Muscle of leg (tissue), 11 donors: Measurements from ENCODE around the gene NRXN3. TPM values are rescaled to one million over a fixed set of nuclear protein-coding genes. Genes with fewer than 3 reads are reported as not detected.

Source experiments
- DNase-seq: peaks from one replicate; pipeline ENCODE4 v3.0.0; 2013
- H3K27ac ChIP-seq: one replicate; pipeline ENCODE4 v1.5.1; 2013; ENCODE audit warnings: mild to moderate bottlenecking, low read length, control low read depth
- H3K27me3 ChIP-seq: one replicate; pipeline ENCODE4 v1.6.1; 2013; ENCODE audit warnings: low read length; ENCODE audit not compliant: control insufficient read depth, insufficient read depth
- H3K36me3 ChIP-seq: one replicate; pipeline ENCODE4 v1.6.1; 2013; ENCODE audit warnings: low read length; ENCODE audit not compliant: control insufficient read depth, insufficient read depth
- H3K4me1 ChIP-seq: one replicate; pipeline ENCODE4 v1.6.1; 2013; ENCODE audit warnings: low read length; ENCODE audit not compliant: control insufficient read depth, insufficient read depth
- H3K4me3 ChIP-seq: one replicate; pipeline ENCODE4 v1.5.1; 2013; ENCODE audit warnings: low read length, control low read depth
- H3K9me3 ChIP-seq: replicated peaks from 2 replicates; pipeline ENCODE4 v1.6.1; 2013; ENCODE audit warnings: low read depth, low read length; ENCODE audit not compliant: control insufficient read depth
- WGBS: methylation state at CpG from one replicate; pipeline ENCODE4 v1.1.5; 2013; ENCODE audit warnings: missing lambda C conversion rate; ENCODE audit not compliant: insufficient coverage; 5-methylcytosine and 5-hydroxymethylcytosine counted together
- polyA plus RNA-seq, 8 donors: library from polyadenylated mRNA; unstranded; fragments of 120-200 nt; gene quantifications; one replicate each; pipeline versions ENCODE4 v1.2.1 to v1.2.3, GENCODE V29; 2013; ENCODE audit warnings: inconsistent platforms in 1 of 8, low replicate concordance in 1 of 8; ENCODE audit not compliant: insufficient read length in 8 of 8, insufficient read depth in 1 of 8
- total RNA-seq: library from RNA; stranded (reverse); fragments of 120-200 nt; gene quantifications from one replicate; pipeline ENCODE4 v1.2.4, GENCODE V29; 2013

NRXN3 gene
- total and polyA plus RNA-seq, 9 donors, result 0.49 to 1.9 (median 0.69) TPM

GRCh38 chr14:79064214-79064613, 894.0 kb downstream of the NRXN3 start:
- 29% methylated on average over 1 of the region's 2 CpGs for WGBS
- peak; percentile 37 for DNase-seq
- H3K36me3 ChIP-seq, result no peaks in the 10 kb centered on the region
- H3K4me1 ChIP-seq, result no peaks in the 10 kb centered on the region
- no peaks in the 10 kb centered on the region for H3K27me3 ChIP-seq
- H3K4me3 ChIP-seq, result no peak overlapping the region
- H3K27ac ChIP-seq, result no peak overlapping the region
- H3K9me3 ChIP-seq, result no peaks in the 10 kb centered on the region

GRCh38 chr14:79074510-79074909, 904.3 kb downstream of the NRXN3 start:
- Histone ChIP-seq H3K4me1 (no peaks in the 10 kb centered on the region), H3K9me3 (no peaks in the 10 kb centered on the region), H3K4me3 (no peak overlapping the region), H3K27me3 (no peaks in the 10 kb centered on the region), H3K36me3 (no peaks in the 10 kb centered on the region), H3K27ac (no peak overlapping the region)
- WGBS, result no CpG with 5 or more reads among the region's 2 CpGs
- no peak for DNase-seq

GRCh38 chr14:79076428-79076827, 906.3 kb downstream of the NRXN3 start:
- no peaks in the 10 kb centered on the region for H3K4me1 ChIP-seq
- no peak for DNase-seq
- no peaks in the 10 kb centered on the region for H3K27me3 ChIP-seq
- H3K4me3 ChIP-seq, result no peak overlapping the region
- no peaks in the 10 kb centered on the region for H3K9me3 ChIP-seq
- H3K27ac ChIP-seq, result no peak overlapping the region
- no peaks in the 10 kb centered on the region for H3K36me3 ChIP-seq

- H3K27ac ChIP-seq, result no peak overlapping the region
- 68% methylated on average over 3 of the region's 5 CpGs for WGBS
These were observed 906.9 kb downstream of the NRXN3 start for GRCh38 chr14:79077096-79077495.

DNA sequence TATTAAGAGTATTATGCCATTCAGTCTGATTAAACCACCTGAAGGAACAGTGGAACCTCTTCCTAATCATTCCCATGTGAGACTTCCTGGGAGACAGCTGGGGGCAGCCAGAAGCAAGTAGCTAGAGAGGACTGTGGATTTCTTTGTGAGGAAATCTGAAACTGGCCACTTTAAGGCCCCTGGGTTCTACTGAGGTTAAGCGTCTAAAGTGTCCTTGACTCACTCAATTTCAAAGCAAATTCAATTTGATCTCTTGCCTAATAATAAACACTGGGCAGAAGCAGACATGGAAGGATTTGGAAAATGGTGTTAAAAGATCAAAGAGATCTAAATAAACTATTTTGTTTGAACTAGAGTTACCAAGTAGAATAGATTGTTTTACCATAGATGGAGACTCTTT, 909.9 kb downstream of the NRXN3 start:
- no peaks in the 10 kb centered on the region for H3K4me1 ChIP-seq
- WGBS, result no CpG with 5 or more reads among the region's 1 CpG

More at GRCh38 chr14:79077096-79077495, 906.9 kb downstream of the NRXN3 start:
- no peaks in the 10 kb centered on the region for H3K4me1 ChIP-seq
- DNase-seq, result no peak
- H3K27me3 ChIP-seq, result no peaks in the 10 kb centered on the region
- H3K4me3 ChIP-seq, result no peak overlapping the region
- no peaks in the 10 kb centered on the region for H3K36me3 ChIP-seq
- H3K9me3 ChIP-seq, result no peaks in the 10 kb centered on the region

DNA sequence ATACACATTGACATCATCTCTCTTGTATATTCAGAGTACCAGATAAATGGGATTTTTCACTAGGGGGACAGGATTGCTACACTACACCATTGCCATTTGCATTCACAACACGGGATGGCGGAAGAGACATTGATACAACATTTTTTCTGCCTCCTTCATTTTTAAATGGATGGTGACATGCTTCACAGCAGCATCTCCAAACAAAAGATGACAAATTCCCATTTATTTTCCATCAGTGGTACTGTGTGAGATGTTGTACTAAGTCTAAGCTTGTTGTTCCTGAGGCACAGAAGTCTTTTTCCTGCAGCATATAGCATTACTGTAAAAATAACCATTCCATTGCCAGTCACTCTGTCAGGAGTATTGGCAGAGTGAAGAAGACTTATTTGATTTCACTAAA, 912.7 kb downstream of the NRXN3 start:
- Histone ChIP-seq H3K4me3 (no peak overlapping the region), H3K27me3 (no peaks in the 10 kb centered on the region), H3K36me3 (no peaks in the 10 kb centered on the region), H3K27ac (no peak overlapping the region), H3K4me1 (no peaks in the 10 kb centered on the region), H3K9me3 (no peaks in the 10 kb centered on the region)
- DNase-seq, result no peak
- WGBS, result no CpG with 5 or more reads among the region's 2 CpGs

More for the DNA sequence above, 909.9 kb downstream of the NRXN3 start:
- Histone ChIP-seq H3K9me3 (no peaks in the 10 kb centered on the region), H3K27me3 (no peaks in the 10 kb centered on the region), H3K4me3 (no peak overlapping the region), H3K36me3 (no peaks in the 10 kb centered on the region), H3K27ac (no peak overlapping the region)
- no peak for DNase-seq

- peak; percentile 42 for DNase-seq
- no CpG with 5 or more reads among the region's 4 CpGs for WGBS
- no peaks in the 10 kb centered on the region for H3K27me3 ChIP-seq
These were observed 913.2 kb downstream of the NRXN3 start for GRCh38 chr14:79083356-79083755.

DNA sequence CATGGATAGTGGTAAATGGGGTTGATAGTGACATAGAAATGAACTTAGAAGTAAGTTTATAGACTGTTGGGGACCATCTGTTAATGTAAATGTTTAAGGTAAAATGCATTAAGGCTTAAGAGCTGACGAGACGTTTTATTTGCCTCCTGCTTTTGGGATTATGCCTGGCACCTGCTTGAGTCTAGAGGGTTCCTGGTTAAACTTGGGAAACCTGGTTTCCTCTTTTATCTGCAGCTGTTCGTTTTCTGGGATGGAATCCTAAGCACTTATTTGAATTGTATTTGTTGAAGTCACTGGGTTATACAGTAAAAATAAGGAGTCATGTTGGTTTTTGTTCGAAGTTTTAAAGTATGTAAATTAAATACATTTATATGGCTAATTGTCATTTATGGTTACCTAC, 914.7 kb downstream of the NRXN3 start:
- H3K9me3 ChIP-seq, result no peaks in the 10 kb centered on the region
- no peak for DNase-seq
- no peak overlapping the region for H3K27ac ChIP-seq
- WGBS, result 27% methylated on average over 2 of the region's 4 CpGs
- no peaks in the 10 kb centered on the region for H3K4me1 ChIP-seq
- H3K27me3 ChIP-seq, result no peaks in the 10 kb centered on the region
- H3K36me3 ChIP-seq, result no peaks in the 10 kb centered on the region
- H3K4me3 ChIP-seq, result no peak overlapping the region

More at GRCh38 chr14:79083356-79083755, 913.2 kb downstream of the NRXN3 start:
- no peaks in the 10 kb centered on the region for H3K9me3 ChIP-seq
- H3K4me1 ChIP-seq, result no peaks in the 10 kb centered on the region
- no peaks in the 10 kb centered on the region for H3K36me3 ChIP-seq
- H3K4me3 ChIP-seq, result no peak overlapping the region
- no peak overlapping the region for H3K27ac ChIP-seq

DNA sequence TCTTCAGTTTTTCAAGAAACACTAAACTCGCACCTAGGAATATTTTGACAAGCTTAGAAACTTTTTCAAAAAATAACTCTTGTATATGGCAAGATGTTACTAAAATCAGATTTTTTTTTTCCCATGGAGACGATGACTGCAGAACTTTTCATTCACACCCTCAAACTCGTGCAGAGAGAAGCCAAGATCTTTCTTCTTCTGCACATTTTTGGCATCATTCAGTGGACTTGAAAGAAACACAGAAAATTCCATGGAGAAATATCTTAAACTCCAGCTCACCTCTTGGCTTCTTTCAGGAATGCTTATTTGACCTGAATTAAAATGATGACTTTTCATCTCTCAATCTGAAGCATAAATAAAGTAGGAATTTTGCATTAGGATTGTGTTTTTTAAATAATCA, 919.4 kb downstream of the NRXN3 start:
- WGBS, result 60% methylated on average over 1 of the region's 3 CpGs
- H3K36me3 ChIP-seq, result no peaks in the 10 kb centered on the region
- no peaks in the 10 kb centered on the region for H3K9me3 ChIP-seq
- H3K4me3 ChIP-seq, result no peak overlapping the region
- H3K4me1 ChIP-seq, result peaks cover 4% of the 10 kb centered on the region
- H3K27me3 ChIP-seq, result no peaks in the 10 kb centered on the region
- DNase-seq, result peak; percentile 86
- no peak overlapping the region for H3K27ac ChIP-seq

DNA sequence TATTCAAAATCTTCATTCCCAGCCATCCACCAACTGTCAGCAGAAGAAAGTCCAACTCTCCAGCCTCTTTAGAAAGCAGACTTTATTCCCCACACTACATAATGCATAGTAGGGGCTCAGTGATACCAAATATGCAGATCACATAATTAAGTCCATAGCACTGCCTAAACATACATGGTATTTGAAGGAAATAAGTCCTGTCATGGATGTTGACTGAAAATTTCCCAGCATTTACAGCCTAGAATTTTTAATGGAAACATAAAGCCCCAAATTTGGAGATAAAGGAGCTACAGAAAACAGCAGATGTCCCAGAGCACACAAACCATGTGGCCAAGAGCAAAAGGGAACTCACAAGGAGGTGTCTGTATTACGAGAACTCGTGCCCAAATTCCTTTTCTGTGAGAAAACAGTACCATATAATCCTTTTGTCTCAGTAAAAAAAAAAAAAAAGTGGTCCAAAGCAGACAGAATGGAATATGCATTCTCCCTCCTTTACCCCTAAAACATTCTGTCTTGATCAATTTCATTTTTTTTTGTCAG, 920.5 kb downstream of the NRXN3 start:
- DNase-seq, result peak; percentile 67
- no CpG with 5 or more reads among the region's 2 CpGs for WGBS
- Histone ChIP-seq H3K4me1 (peaks cover 4% of the 10 kb centered on the region), H3K27ac (no peak overlapping the region), H3K36me3 (no peaks in the 10 kb centered on the region), H3K9me3 (no peaks in the 10 kb centered on the region), H3K27me3 (no peaks in the 10 kb centered on the region), H3K4me3 (no peak overlapping the region)

DNA sequence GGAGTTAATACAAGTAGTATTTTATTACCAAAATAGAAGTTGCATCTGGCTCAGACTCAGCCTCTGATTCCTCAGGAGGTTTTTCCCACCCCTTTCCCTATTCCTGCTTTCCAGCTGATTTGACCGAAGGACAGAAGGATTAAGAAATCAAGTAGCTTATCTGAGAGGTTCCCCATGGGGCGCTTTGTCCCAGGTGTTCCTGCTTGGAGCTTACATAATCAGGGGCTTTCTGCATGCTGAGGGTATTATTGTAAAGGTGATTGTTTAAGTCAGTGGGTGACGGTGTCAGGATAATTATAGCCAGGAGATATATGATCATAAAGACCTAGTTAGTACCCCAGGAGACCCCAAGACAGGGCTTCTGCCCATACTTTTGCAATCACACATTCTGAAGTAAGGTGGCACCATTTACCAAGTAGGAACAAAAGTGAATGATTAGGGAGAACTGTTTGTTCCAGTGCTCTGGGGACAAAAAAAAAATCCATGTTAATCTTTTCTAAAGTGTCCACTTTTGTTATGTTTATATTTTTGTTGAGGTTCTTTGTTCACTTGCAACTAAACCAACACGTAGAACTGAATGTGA, 921.3 kb downstream of the NRXN3 start:
- WGBS, result 60% methylated on average over 1 of the region's 4 CpGs

More for the DNA sequence above, 921.3 kb downstream of the NRXN3 start:
- no peak for DNase-seq
- no peak overlapping the region for H3K27ac ChIP-seq
- H3K4me3 ChIP-seq, result no peak overlapping the region
- H3K9me3 ChIP-seq, result no peaks in the 10 kb centered on the region
- H3K36me3 ChIP-seq, result no peaks in the 10 kb centered on the region
- no peaks in the 10 kb centered on the region for H3K27me3 ChIP-seq
- H3K4me1 ChIP-seq, result peaks cover 4% of the 10 kb centered on the region
